Upper lobe of right lung (tissue), 1 donor: Measurements from ENCODE around the gene GALR2. TPM values are rescaled to one million over a fixed set of nuclear protein-coding genes. Genes with fewer than 3 reads are reported as not detected.

Experiments
- ATAC-seq: fragments of 200-7000 bp; cut with Tn5 transposase; one replicate; pipeline ENCODE4 v1.9.1; 2020; ENCODE audit warnings: mild to moderate bottlenecking, moderate library complexity
- DNase-seq: peaks from one replicate; pipeline ENCODE4 v3.0.0-alpha.2; 2020
- H3K27ac ChIP-seq: fragments of 200-600 bp; one replicate; pipeline ENCODE4 v1.8.0; 2022
- H3K27me3 ChIP-seq: fragments of 200-600 bp; one replicate; pipeline ENCODE4 v1.8.0; 2022; ENCODE audit warnings: mild to moderate bottlenecking
- H3K36me3 ChIP-seq: fragments of 200-600 bp; one replicate; pipeline ENCODE4 v1.8.0; 2022
- H3K4me1 ChIP-seq: fragments of 200-600 bp; one replicate; pipeline ENCODE4 v1.8.0; 2022
- H3K4me3 ChIP-seq: fragments of 200-600 bp; one replicate; pipeline ENCODE4 v1.8.0; 2022; ENCODE audit warnings: mild to moderate bottlenecking
- H3K9me3 ChIP-seq: fragments of 200-600 bp; one replicate; pipeline ENCODE4 v1.8.0; 2022
- CTCF ChIP-seq: fragments of 200-600 bp; IDR thresholded peaks from one replicate; pipeline ENCODE4 v1.8.0; 2022; ENCODE audit warnings: antibody characterized with exemption
- intact Hi-C: fragments of 100-400 bp; cut with DNase I; formaldehyde crosslinking; loops from one replicate; pipeline ENCODE4 v1.11.0; 2022
- total RNA-seq: library from RNA; stranded (reverse); fragmentation: NEBNext Ultra II Directional; extraction: Animal tissue kit (Norgen Biotek cat#: 25700); gene quantifications from one replicate; pipeline ENCODE4 v1.2.1, GENCODE V29; 2021
- donor health status: DM: no; HTN: yes; CAD: no; lungs with severe emphysema.

The GALR2 gene
- total RNA-seq, 1 donor from 2014 or later = not detected

GRCh38 chr17:76095943-76096342 lies 21.4 kb downstream of the GALR2 start:
- no peak for TF ChIP-seq CTCF
- ATAC-seq = no peak
- Histone ChIP-seq H3K36me3 (peaks cover 95% of the 10 kb centered on the region), H3K9me3 (no peaks in the 10 kb centered on the region), H3K27me3 (no peaks in the 10 kb centered on the region), H3K4me1 (no peaks in the 10 kb centered on the region), H3K4me3 (no peak overlapping the region), H3K27ac (no peak overlapping the region)
- no peak for DNase-seq
- intact Hi-C loops = no loop called here

DNA sequence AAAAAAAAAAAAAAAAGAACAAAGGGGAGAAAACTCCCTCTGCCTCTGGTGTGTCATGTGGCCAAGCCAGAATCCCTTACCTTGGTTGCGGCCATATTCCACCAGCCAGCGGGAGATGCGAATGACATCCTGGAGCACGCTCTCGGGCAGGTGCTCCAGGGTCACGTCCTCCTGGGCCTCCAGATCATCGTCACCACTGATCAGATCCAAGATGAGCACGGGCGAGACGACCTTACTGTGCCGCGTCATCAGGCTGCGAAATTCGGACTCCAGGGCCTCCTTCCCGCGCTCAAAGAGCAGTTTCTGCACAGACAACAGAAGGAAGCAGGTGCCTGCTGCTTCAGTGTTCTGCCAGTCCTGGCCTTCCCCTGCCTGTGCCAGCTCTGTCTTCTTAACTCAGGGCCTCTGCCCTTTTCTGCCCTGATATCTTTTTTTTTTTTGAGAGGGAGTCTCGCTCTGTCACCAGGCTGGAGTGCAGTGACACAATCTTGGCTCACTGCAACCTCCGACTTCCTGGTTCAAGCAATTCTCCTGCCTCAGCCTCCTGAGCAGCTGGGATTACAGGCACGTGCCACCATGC lies 23.2 kb downstream of the GALR2 start:
- DNase-seq (no peak), ATAC-seq (no peak)
- intact Hi-C loops = no loop called here
- H3K9me3 ChIP-seq = no peaks in the 10 kb centered on the region
- peaks cover 7% of the 10 kb centered on the region for H3K4me1 ChIP-seq
- no peak for TF ChIP-seq CTCF
- H3K27me3 ChIP-seq = no peaks in the 10 kb centered on the region
- H3K4me3 ChIP-seq = no peak overlapping the region
- H3K27ac ChIP-seq = no peak overlapping the region
- H3K36me3 ChIP-seq = peaks cover 88% of the 10 kb centered on the region

GRCh38 chr17:76102944-76103273 lies 28.3 kb downstream of the GALR2 start:
- intact Hi-C loops = no loop called here
- Histone ChIP-seq H3K4me3 (peak overlapping the region; percentile 93), H3K4me1 (peaks cover 15% of the 10 kb centered on the region), H3K9me3 (no peaks in the 10 kb centered on the region), H3K27me3 (no peaks in the 10 kb centered on the region), H3K36me3 (peaks cover 37% of the 10 kb centered on the region), H3K27ac (peak overlapping the region; percentile 86)
- no peak for TF ChIP-seq CTCF
- ATAC-seq (peak; percentile 3), DNase-seq (no peak)

GRCh38 chr17:76103274-76104139 lies 28.9 kb downstream of the GALR2 start, which contains the start of gene EXOC7:
TSS of gene EXOC7 (minus strand) at chr17:76103787. CDS start at chr17:76103692, 95 bp downstream.
- peak; percentile 96 for DNase-seq
- H3K27ac ChIP-seq = peak within 1 kb of the TSS; percentile 86
- TF ChIP-seq CTCF = no peak

GRCh38 chr17:76104140-76104895 lies 29.7 kb downstream of the GALR2 start:
- intact Hi-C loops = no loop called here
- DNase-seq (no peak), ATAC-seq (no peak)
- H3K4me3 ChIP-seq = peak overlapping the region; percentile 93
- no peaks in the 10 kb centered on the region for H3K27me3 ChIP-seq
- TF ChIP-seq CTCF = no peak
- no peaks in the 10 kb centered on the region for H3K9me3 ChIP-seq
- peaks cover 15% of the 10 kb centered on the region for H3K4me1 ChIP-seq
- H3K27ac ChIP-seq = peak overlapping the region; percentile 86
- H3K36me3 ChIP-seq = peaks cover 26% of the 10 kb centered on the region

More at GRCh38 chr17:76103274-76104139, 28.9 kb downstream of the GALR2 start, which contains the start of gene EXOC7:
- Histone ChIP-seq H3K36me3 (peaks cover 32% of the 10 kb centered on the region), H3K27me3 (no peaks in the 10 kb centered on the region), H3K4me1 (peaks cover 15% of the 10 kb centered on the region), H3K9me3 (no peaks in the 10 kb centered on the region), H3K4me3 (peak within 1 kb of the TSS; percentile 93)
- intact Hi-C loops = no loop called here
- ATAC-seq = peak; percentile 98
